Caco-2 (cell line): ENCODE measurements around the gene ST8SIA4. TPM values are rescaled to one million over a fixed set of nuclear protein-coding genes. Genes with fewer than 3 reads are reported as not detected.
A peak's percentile ranks its signal among the peaks of the same experiment; 100 is the strongest.

ENCODE experiments used
- Bru-seq: library from RNA; stranded (reverse); fragments of 400-500 nt; gene quantifications from one replicate; lab custom pipeline; 2021; lab: Mats Ljungman, UMichigan
- BruChase-seq, 2 experiments: library from RNA; stranded (reverse); fragments of 400-500 nt; gene quantifications; one replicate each; lab custom pipeline; 2021; lab: Mats Ljungman, UMichigan
- BruUV-seq: library from RNA; stranded (reverse); fragments of 400-500 nt; replicated peaks from 2 replicates; lab custom pipeline; 2021; lab: Mats Ljungman, UMichigan
- CTCF ChIA-PET: fragments of 300-600 bp; sonication (Branson Sonifier 250); formaldehyde crosslinking; loops from one replicate; lab custom pipeline; 2022; ENCODE audit warnings: antibody characterized with exemption; lab: Charles Lee
- POLR2A ChIA-PET: fragments of 300-600 bp; sonication (Branson Sonifier 250); formaldehyde crosslinking; loops from one replicate; lab custom pipeline; 2022; ENCODE audit warnings: antibody characterized with exemption; lab: Charles Lee
- DNase-seq, 2 experiments: peaks; one replicate each; pipeline versions ENCODE4 v3.0.0 to v3.0.0-alpha.2; 2020 to 2022
- H3K27me3 ChIP-seq: replicated peaks from 2 replicates; pipeline ENCODE4 v1.6.0; 2011; ENCODE audit warnings: low read length; ENCODE audit not compliant: control insufficient read depth, insufficient read depth
- H3K36me3 ChIP-seq: 2 replicates; pipeline ENCODE4 v1.5.1; 2011; ENCODE audit warnings: low read length; ENCODE audit not compliant: control insufficient read depth, insufficient read depth
- H3K4me1 ChIP-seq: fragments of 250-450 bp; sonication (Bioruptor Pico); 2 replicates; pipeline ENCODE4 v1.5.1; 2020; ENCODE audit warnings: mild to moderate bottlenecking
- H3K4me3 ChIP-seq: 2 replicates; pipeline ENCODE4 v1.5.1; 2011; ENCODE audit warnings: low read depth, mild to moderate bottlenecking, control low read depth, low read length
- H3K9me3 ChIP-seq: fragments of 250-450 bp; sonication (Bioruptor Pico); 2 replicates; pipeline ENCODE4 v1.5.1; 2020; ENCODE audit warnings: mild to moderate bottlenecking, moderate library complexity
- H3K27ac Mint-ChIP-seq: one replicate; pipeline ENCODE4 v1.8.0; 2022; ENCODE audit warnings: mixed read lengths; ENCODE audit not compliant: unreplicated experiment
- H3K27me3 Mint-ChIP-seq: one replicate; pipeline ENCODE4 v1.8.0; 2022; ENCODE audit warnings: mixed read lengths; ENCODE audit not compliant: insufficient read depth, unreplicated experiment
- H3K36me3 Mint-ChIP-seq: one replicate; pipeline ENCODE4 v1.8.0; 2022; ENCODE audit warnings: mild to moderate bottlenecking, mixed read lengths; ENCODE audit not compliant: insufficient read depth, unreplicated experiment
- H3K4me1 Mint-ChIP-seq: one replicate; pipeline ENCODE4 v1.8.0; 2022; ENCODE audit warnings: low read depth, mixed read lengths; ENCODE audit not compliant: unreplicated experiment
- H3K4me3 Mint-ChIP-seq: one replicate; pipeline ENCODE4 v1.8.0; 2022; ENCODE audit warnings: mild to moderate bottlenecking, moderate library complexity, mixed read lengths; ENCODE audit not compliant: unreplicated experiment
- H3K9me3 Mint-ChIP-seq: one replicate; pipeline ENCODE4 v1.8.0; 2022; ENCODE audit warnings: mixed read lengths; ENCODE audit not compliant: unreplicated experiment
- CTCF ChIP-seq, 2 experiments: fragments of 200-600 bp in 1 of 2; IDR thresholded peaks; 1 replicate in 1 of 2; 2 replicates in 1 of 2; pipeline versions ENCODE4 v1.5.1 to v1.8.0; 2011 to 2022; ENCODE audit warnings: antibody characterized with exemption in 1 of 2, control low read depth in 1 of 2, inconsistent platforms in 1 of 2, low read depth in 1 of 2, low read length in 1 of 2, mild to moderate bottlenecking in 1 of 2, moderate library complexity in 1 of 2; ENCODE audit not compliant: insufficient read depth in 1 of 2, severe bottlenecking in 1 of 2, unreplicated experiment in 1 of 2
- intact Hi-C: fragments of 100-400 bp; cut with micrococcal nuclease; formaldehyde crosslinking; loops from one replicate; pipeline ENCODE4 v1.10.0; 2022; ENCODE audit not compliant: unreplicated experiment
- long read RNA-seq: library from polyadenylated mRNA; stranded (forward); transcript quantifications from one replicate; pipeline ENCODE4 v2.0.0, GENCODE V29; 2022
- total RNA-seq: library from RNA; stranded (reverse); gene quantifications from 2 replicates; pipeline ENCODE4 v1.2.3, GENCODE V29; 2022

The ST8SIA4 gene
- total RNA-seq (0.61 and 0.72 TPM in 2 replicates), Bru-seq, nascent RNA (percentile 29 among the genes with signal in this experiment), BruChase-seq, experiment 1, labeled RNA remaining after a 2-hour chase (percentile 30 among the genes with signal in this experiment), BruChase-seq, experiment 2, labeled RNA remaining after a 6-hour chase (percentile 24 among the genes with signal in this experiment)
- long read RNA-seq, partial matches to known transcripts = 0 of 2 reads
- long read RNA-seq, other reads (novel, unspliced or antisense) = 2 of 2 reads

GRCh38 chr5:100903039-100903887, at the start of gene ST8SIA4:
Gene ST8SIA4 (minus strand): TSS chr5:100903282. CDS start chr5:100902955, 327 bp downstream.
- Histone ChIP-seq H3K9me3 (no peaks in the 10 kb centered on the region), H3K4me3 (no peak within 1 kb of the TSS), H3K36me3 (no peaks in the 10 kb centered on the region), H3K4me1 (0 out of 2 replicates have a peak, but pooled peaks cover 4% of the 10 kb centered on the region), H3K27me3 (no peaks in the 10 kb centered on the region; the same call in 1 of the 2 replicates)
- ChIA-PET POLR2A (no interaction called here), CTCF (no interaction called here)
- H3K27me3 Mint-ChIP-seq = peaks cover 2% of the 10 kb centered on the region
- TF ChIP-seq CTCF (IDR thresholded peaks at IDR 0.05; ENCODE audit: insufficient read depth in 1 of 2, low read depth in 1 of 2, low read length in 1 of 2, severe bottlenecking in 1 of 2, unreplicated experiment in 1 of 2) = no peak
- no peaks in the 10 kb centered on the region for H3K4me1 Mint-ChIP-seq
- H3K27ac Mint-ChIP-seq = no peak within 1 kb of the TSS
- H3K4me3 Mint-ChIP-seq = peak within 1 kb of the TSS; percentile 29
- H3K9me3 Mint-ChIP-seq = no peaks in the 10 kb centered on the region
- no TSS peak for BruUV-seq
- no peak for DNase-seq
- intact Hi-C loops = loop anchor here (10.0 kb wide), 1 partner anchor 418 kb away; no protein-coding TSS in a partner anchor
- H3K36me3 Mint-ChIP-seq = no peaks in the 10 kb centered on the region

DNA sequence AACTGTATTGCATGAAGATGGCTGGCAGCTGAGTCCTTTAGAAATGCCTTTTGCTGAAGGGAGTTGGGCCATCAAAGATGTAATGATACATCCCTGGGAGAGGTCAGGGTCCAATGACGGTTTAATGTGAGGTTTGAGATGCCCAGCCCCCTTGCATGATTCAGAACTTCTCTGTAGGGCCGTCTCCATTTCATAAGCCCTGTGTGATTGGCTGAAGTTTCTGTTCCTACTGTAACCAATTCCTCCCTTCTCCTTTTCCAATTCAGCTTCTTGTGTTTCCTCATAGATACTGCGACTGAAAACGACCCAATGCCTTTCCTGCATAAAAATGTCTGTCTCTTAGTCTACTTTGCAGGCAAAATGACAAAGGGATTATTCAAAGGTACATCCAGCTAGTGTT, 47.9 kb upstream of the ST8SIA4 start:
- no TSS peak for BruUV-seq
- H3K36me3 Mint-ChIP-seq = no peaks in the 10 kb centered on the region

More for the DNA sequence above, 47.9 kb upstream of the ST8SIA4 start:
- no peak overlapping the region for H3K4me3 Mint-ChIP-seq
- CTCF ChIA-PET = no interaction called here
- Histone ChIP-seq H3K27me3 (no peaks in the 10 kb centered on the region), H3K36me3 (no peaks in the 10 kb centered on the region), H3K4me3 (no peak overlapping the region), H3K9me3 (no peaks in the 10 kb centered on the region), H3K4me1 (no peaks in the 10 kb centered on the region)
- H3K27me3 Mint-ChIP-seq = no peaks in the 10 kb centered on the region
- H3K9me3 Mint-ChIP-seq = no peaks in the 10 kb centered on the region
- intact Hi-C loops = no loop called here
- no peaks in the 10 kb centered on the region for H3K4me1 Mint-ChIP-seq
- no peak for TF ChIP-seq CTCF (IDR thresholded peaks at IDR 0.05; ENCODE audit: insufficient read depth in 1 of 2, low read depth in 1 of 2, low read length in 1 of 2, severe bottlenecking in 1 of 2, unreplicated experiment in 1 of 2)
- POLR2A ChIA-PET = no interaction called here
- no peak for DNase-seq
- no peak overlapping the region for H3K27ac Mint-ChIP-seq
